Activated CD8-positive, alpha-beta memory T cell treated with anti-CD3 and anti-CD28 coated beads, Interleukin-2, amount 10 ng/mL, durations not matched to agents 7 days and 5 days (primary cell): Measurements from ENCODE around the gene KATNAL1. TPM values are rescaled to one million over a fixed set of nuclear protein-coding genes. Genes with fewer than 3 reads are reported as not detected.
"Not testable (repeated sequence)": the region's sequence is repeated elsewhere in the genome, so short reads cannot be mapped to it uniquely, and the experiment has no call there.

ENCODE experiments used
- ATAC-seq: fragments of 150-1000 bp; cut with Tn5 transposase; one replicate; pipeline ENCODE4 v1.10.0; 2021; ENCODE audit warnings: moderate library complexity
- CTCF ChIA-PET: fragments of 350-600 bp; sonication (Branson Sonifier 250); formaldehyde crosslinking; loops from one replicate; lab custom pipeline; 2021; ENCODE audit warnings: antibody characterized with exemption; lab: Charles Lee
- DNase-seq: peaks from one replicate; pipeline ENCODE4 v3.0.0-alpha.2; 2020
- H3K27ac Mint-ChIP-seq: one replicate; pipeline ENCODE4 v1.8.0; 2021; ENCODE audit warnings: mild to moderate bottlenecking, mixed read lengths
- H3K27me3 Mint-ChIP-seq: one replicate; pipeline ENCODE4 v1.8.0; 2021; ENCODE audit warnings: mixed read lengths
- H3K36me3 Mint-ChIP-seq: one replicate; pipeline ENCODE4 v1.8.0; 2021; ENCODE audit warnings: mild to moderate bottlenecking, mixed read lengths
- H3K4me1 Mint-ChIP-seq: one replicate; pipeline ENCODE4 v1.8.0; 2021; ENCODE audit warnings: mixed read lengths
- H3K4me3 Mint-ChIP-seq: one replicate; pipeline ENCODE4 v1.8.0; 2021; ENCODE audit warnings: mild to moderate bottlenecking, moderate library complexity, mixed read lengths
- H3K9me3 Mint-ChIP-seq: one replicate; pipeline ENCODE4 v1.8.0; 2022; ENCODE audit warnings: low read depth, mixed read lengths
- total RNA-seq, 2 experiments: library from RNA; stranded (reverse); gene quantifications; one replicate each; pipeline ENCODE4 v1.2.3, GENCODE V29; 2021

The KATNAL1 gene
- total RNA-seq, 2 experiments from 2014 or later = 24.6 to 38.2 TPM

GRCh38 chr13:30179597-30180276, 127.6 kb downstream of the KATNAL1 start:
- ATAC-seq = no peak
- DNase-seq = no peak
- no peaks in the 10 kb centered on the region for H3K4me1 Mint-ChIP-seq
- H3K27me3 Mint-ChIP-seq = no peaks in the 10 kb centered on the region
- H3K27ac Mint-ChIP-seq = no peak overlapping the region
- CTCF ChIA-PET = interaction anchor here (1.1 to 1.7 kb wide), 2 partner anchors 11 to 48 kb away, joined by 3 to 4 read pairs; no protein-coding TSS in a partner anchor
- H3K9me3 Mint-ChIP-seq = no peaks in the 10 kb centered on the region
- H3K4me3 Mint-ChIP-seq = no peak overlapping the region
- H3K36me3 Mint-ChIP-seq = no peaks in the 10 kb centered on the region

- CTCF ChIA-PET = interaction anchor here (1.5 to 1.7 kb wide), 2 partner anchors 10 to 47 kb away, joined by 4 to 6 read pairs; no protein-coding TSS in a partner anchor
- no peaks in the 10 kb centered on the region for H3K36me3 Mint-ChIP-seq
- ATAC-seq (no peak), DNase-seq (no peak)
- no peak overlapping the region for H3K4me3 Mint-ChIP-seq
- H3K9me3 Mint-ChIP-seq = no peaks in the 10 kb centered on the region
- no peaks in the 10 kb centered on the region for H3K4me1 Mint-ChIP-seq
- H3K27me3 Mint-ChIP-seq = no peaks in the 10 kb centered on the region
- no peak overlapping the region for H3K27ac Mint-ChIP-seq
Measured at GRCh38 chr13:30178976-30179375, 128.4 kb downstream of the KATNAL1 start.

GRCh38 chr13:30175166-30175565, 132.2 kb downstream of the KATNAL1 start:
- no peak for ATAC-seq
- Mint-ChIP-seq H3K36me3 (no peaks in the 10 kb centered on the region), H3K27ac (no peak overlapping the region), H3K9me3 (no peaks in the 10 kb centered on the region), H3K4me1 (peaks cover 4% of the 10 kb centered on the region), H3K27me3 (no peaks in the 10 kb centered on the region), H3K4me3 (no peak overlapping the region)
- CTCF ChIA-PET = interaction anchor here (1.4 to 1.5 kb wide), 2 partner anchors 11 to 43 kb away, joined by 3 to 4 read pairs; no protein-coding TSS in a partner anchor
- no peak for DNase-seq

- H3K36me3 Mint-ChIP-seq, H3K27ac Mint-ChIP-seq, H3K4me1 Mint-ChIP-seq, H3K4me3 Mint-ChIP-seq, H3K27me3 Mint-ChIP-seq, ATAC-seq, H3K9me3 Mint-ChIP-seq, DNase-seq: not testable (repeated sequence)
- CTCF ChIA-PET = interaction anchor here (1.5 to 2.3 kb wide), 2 partner anchors 42 kb away, joined by 3 to 5 read pairs; no protein-coding TSS in a partner anchor
Measured at GRCh38 chr13:30174250-30174649, 133.1 kb downstream of the KATNAL1 start.

- Mint-ChIP-seq H3K27me3 (no peaks in the 10 kb centered on the region), H3K9me3 (no peaks in the 10 kb centered on the region), H3K36me3 (no peaks in the 10 kb centered on the region), H3K4me3 (no peak overlapping the region), H3K4me1 (peaks cover 8% of the 10 kb centered on the region), H3K27ac (no peak overlapping the region)
- no peak for ATAC-seq
- no peak for DNase-seq
- CTCF ChIA-PET = interaction anchor here (2.3 kb wide), 1 partner anchor 41 kb away, joined by 5 read pairs; no protein-coding TSS in a partner anchor
Measured at GRCh38 chr13:30173303-30173610, 134.1 kb downstream of the KATNAL1 start.

GRCh38 chr13:30172593-30173302, 134.6 kb downstream of the KATNAL1 start:
- H3K4me3 Mint-ChIP-seq = no peak overlapping the region
- H3K36me3 Mint-ChIP-seq = no peaks in the 10 kb centered on the region
- H3K9me3 Mint-ChIP-seq = no peaks in the 10 kb centered on the region
- H3K27me3 Mint-ChIP-seq = no peaks in the 10 kb centered on the region
- CTCF ChIA-PET = interaction anchor here (2.3 kb wide), 1 partner anchor 40 kb away, joined by 5 read pairs; no protein-coding TSS in a partner anchor
- DNase-seq (no peak), ATAC-seq (no peak)
- no peak overlapping the region for H3K27ac Mint-ChIP-seq
- peaks cover 8% of the 10 kb centered on the region for H3K4me1 Mint-ChIP-seq

GRCh38 chr13:30170569-30170968, 136.8 kb downstream of the KATNAL1 start:
- Mint-ChIP-seq H3K27me3 (no peaks in the 10 kb centered on the region), H3K4me3 (no peak overlapping the region)
- CTCF ChIA-PET = interaction anchor here (1.1 kb wide), 1 partner anchor 38 kb away, joined by 5 read pairs; no protein-coding TSS in a partner anchor

GRCh38 chr13:30169442-30169841, 137.9 kb downstream of the KATNAL1 start:
- no peaks in the 10 kb centered on the region for H3K9me3 Mint-ChIP-seq
- CTCF ChIA-PET = interaction anchor here (1.3 to 6.1 kb wide), 3 partner anchors 10 to 36 kb away, joined by 4 to 32 read pairs (median 6); no protein-coding TSS in a partner anchor
- DNase-seq (no peak), ATAC-seq (no peak)
- H3K36me3 Mint-ChIP-seq = no peaks in the 10 kb centered on the region
- no peak overlapping the region for H3K4me3 Mint-ChIP-seq
- no peaks in the 10 kb centered on the region for H3K27me3 Mint-ChIP-seq
- H3K27ac Mint-ChIP-seq = no peak overlapping the region
- peaks cover 8% of the 10 kb centered on the region for H3K4me1 Mint-ChIP-seq

More at GRCh38 chr13:30170569-30170968, 136.8 kb downstream of the KATNAL1 start:
- Mint-ChIP-seq H3K4me1 (peaks cover 8% of the 10 kb centered on the region), H3K9me3 (no peaks in the 10 kb centered on the region), H3K27ac (no peak overlapping the region), H3K36me3 (no peaks in the 10 kb centered on the region)
- DNase-seq (no peak), ATAC-seq (no peak)

- H3K27me3 Mint-ChIP-seq = peaks cover 2% of the 10 kb centered on the region
- no peaks in the 10 kb centered on the region for H3K9me3 Mint-ChIP-seq
- H3K4me3 Mint-ChIP-seq = no peak overlapping the region
- no peak overlapping the region for H3K27ac Mint-ChIP-seq
- DNase-seq (no peak), ATAC-seq (no peak)
- H3K4me1 Mint-ChIP-seq = peaks cover 7% of the 10 kb centered on the region
- CTCF ChIA-PET = interaction anchor here (6.1 kb wide), 1 partner anchor 32 kb away, joined by 32 read pairs; no protein-coding TSS in a partner anchor
- H3K36me3 Mint-ChIP-seq = no peaks in the 10 kb centered on the region
Measured at GRCh38 chr13:30165796-30166195, 141.6 kb downstream of the KATNAL1 start.

- Mint-ChIP-seq H3K4me1 (peaks cover 8% of the 10 kb centered on the region), H3K9me3 (no peaks in the 10 kb centered on the region), H3K4me3 (no peak overlapping the region), H3K27ac (no peak overlapping the region), H3K36me3 (no peaks in the 10 kb centered on the region), H3K27me3 (peaks cover 2% of the 10 kb centered on the region)
- DNase-seq = no peak
- ATAC-seq = no peak
- CTCF ChIA-PET = interaction anchor here (0.6 to 6.1 kb wide), 2 partner anchors 32 to 631 kb away, joined by 3 to 32 read pairs; no protein-coding TSS in a partner anchor
Measured at GRCh38 chr13:30165071-30165470, 142.3 kb downstream of the KATNAL1 start.

- H3K27me3 Mint-ChIP-seq = peaks cover 2% of the 10 kb centered on the region
- H3K4me1 Mint-ChIP-seq = peaks cover 13% of the 10 kb centered on the region
- H3K4me3 Mint-ChIP-seq = no peak overlapping the region
- H3K27ac Mint-ChIP-seq = no peak overlapping the region
- H3K9me3 Mint-ChIP-seq = no peaks in the 10 kb centered on the region
- CTCF ChIA-PET = interaction anchor here (0.8 to 6.1 kb wide), 2 partner anchors 31 to 50 kb away, joined by 3 to 32 read pairs; no protein-coding TSS in a partner anchor
- no peaks in the 10 kb centered on the region for H3K36me3 Mint-ChIP-seq
- DNase-seq = no peak
- no peak for ATAC-seq
Measured at GRCh38 chr13:30164146-30164545, 143.2 kb downstream of the KATNAL1 start.

- H3K4me3 Mint-ChIP-seq = no peak overlapping the region
- H3K36me3 Mint-ChIP-seq = no peaks in the 10 kb centered on the region
- H3K27ac Mint-ChIP-seq = no peak overlapping the region
- H3K4me1 Mint-ChIP-seq = peaks cover 20% of the 10 kb centered on the region
- CTCF ChIA-PET = interaction anchor here (0.8 to 12.9 kb wide), 2 partner anchors 30 to 49 kb away, joined by 3 to 185 read pairs; no protein-coding TSS in a partner anchor
- peaks cover 2% of the 10 kb centered on the region for H3K27me3 Mint-ChIP-seq
- ATAC-seq (no peak), DNase-seq (no peak)
- no peaks in the 10 kb centered on the region for H3K9me3 Mint-ChIP-seq
Measured at GRCh38 chr13:30163441-30163840, 143.9 kb downstream of the KATNAL1 start.

- Mint-ChIP-seq H3K4me1 (peaks cover 37% of the 10 kb centered on the region), H3K9me3 (no peaks in the 10 kb centered on the region), H3K36me3 (no peaks in the 10 kb centered on the region), H3K27ac (peak overlapping the region; percentile 24), H3K27me3 (peaks cover 2% of the 10 kb centered on the region), H3K4me3 (no peak overlapping the region)
- CTCF ChIA-PET = interaction anchor here (0.7 to 12.9 kb wide), 7 partner anchors 10 to 398 kb away, joined by 3 to 185 read pairs (median 5); no protein-coding TSS in a partner anchor
- peak; percentile 84 for ATAC-seq
- peak; percentile 76 for DNase-seq
Measured at GRCh38 chr13:30159446-30159839, 147.9 kb downstream of the KATNAL1 start.
